GM12892 (cell line): ENCODE data around the gene SLC8A1.

ENCODE experiments used
- POLR2A ChIP-seq: IDR thresholded peaks from 2 replicates; pipeline ENCODE4 v1.6.1; 2011; ENCODE audit warnings: low read depth, low read length, control low read depth
- POLR2AphosphoS5 ChIP-seq: IDR thresholded peaks from 2 replicates; pipeline ENCODE4 v1.6.1; 2011; ENCODE audit warnings: low read depth, low read length, control low read depth

DNA sequence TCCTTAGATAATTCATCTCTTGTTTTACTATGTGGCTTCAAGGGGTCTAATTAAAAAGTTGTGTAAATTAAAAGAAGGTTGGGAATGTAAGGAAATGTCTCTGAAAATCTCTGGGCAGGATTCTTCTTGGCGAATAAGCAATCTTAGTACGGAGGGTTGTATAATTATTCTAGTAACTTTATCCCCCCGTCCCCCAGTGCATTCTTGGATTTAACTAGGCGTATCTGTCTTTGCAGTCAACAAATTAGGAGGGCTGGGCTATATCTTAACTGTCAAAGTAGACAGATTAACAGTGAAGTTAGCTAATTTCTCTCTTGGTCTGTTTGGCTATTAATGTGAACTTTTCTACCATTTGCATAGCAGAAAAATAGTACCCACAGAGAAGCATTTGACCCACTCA, 343.0 kb downstream of the SLC8A1 start:
- TF ChIP-seq POLR2A (no peak), POLR2AphosphoS5 (no peak)
